A549 treated with ZK216348 at 1 μM for 4 hours (cell line): Measurements from ENCODE around the gene TOR1AIP2. TPM values are rescaled to one million over a fixed set of nuclear protein-coding genes. Genes with fewer than 3 reads are reported as not detected.

Source experiments
- total RNA-seq: library from RNA; stranded (reverse); fragments of 200-300 nt; extraction: Qiagen RNA extraction; gene quantifications from 5 replicates; pipeline ENCODE4 v1.2.3, GENCODE V29; 2022; ENCODE audit warnings: low read depth

TOR1AIP2 gene
- 14.6 to 21.0 TPM (median 17.3 TPM) in 5 replicates for total RNA-seq

DNA sequence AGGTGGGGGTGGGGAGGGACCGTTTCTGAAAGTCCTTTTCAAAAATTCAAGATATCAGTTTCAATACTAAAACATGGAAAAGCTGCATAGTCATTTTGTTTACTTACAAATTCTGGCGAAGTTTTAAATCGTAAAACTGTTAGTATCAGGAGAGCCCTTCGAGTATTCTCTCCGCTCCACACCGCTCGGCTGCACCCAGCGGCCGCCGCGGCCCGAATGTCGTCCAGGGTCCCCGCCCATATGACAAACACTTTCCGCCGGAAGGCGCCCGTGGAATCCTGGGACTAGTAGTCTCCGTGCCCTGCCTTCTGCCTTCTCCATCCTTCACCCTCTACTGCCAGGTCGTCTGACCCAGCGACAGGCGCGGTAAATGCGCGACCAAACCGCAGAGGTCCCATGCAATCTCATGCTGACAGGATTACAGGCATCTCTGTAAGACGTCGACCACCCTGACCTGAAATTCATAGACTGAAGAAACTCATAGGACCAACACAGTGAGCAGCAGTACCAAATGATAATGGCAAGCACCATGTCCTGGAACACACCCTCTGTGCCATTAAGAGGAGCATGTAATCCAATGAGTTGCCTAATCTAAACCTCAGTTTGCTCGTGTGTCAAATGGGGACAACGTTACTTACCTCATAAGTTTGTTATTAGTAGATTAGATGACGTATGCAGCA, at the start of gene TOR1AIP2:
TSS of gene TOR1AIP2 (minus strand) at position 218 of the 680 bp plus-strand sequence. CDS start 25,138 bp downstream, outside the sequence.

DNA sequence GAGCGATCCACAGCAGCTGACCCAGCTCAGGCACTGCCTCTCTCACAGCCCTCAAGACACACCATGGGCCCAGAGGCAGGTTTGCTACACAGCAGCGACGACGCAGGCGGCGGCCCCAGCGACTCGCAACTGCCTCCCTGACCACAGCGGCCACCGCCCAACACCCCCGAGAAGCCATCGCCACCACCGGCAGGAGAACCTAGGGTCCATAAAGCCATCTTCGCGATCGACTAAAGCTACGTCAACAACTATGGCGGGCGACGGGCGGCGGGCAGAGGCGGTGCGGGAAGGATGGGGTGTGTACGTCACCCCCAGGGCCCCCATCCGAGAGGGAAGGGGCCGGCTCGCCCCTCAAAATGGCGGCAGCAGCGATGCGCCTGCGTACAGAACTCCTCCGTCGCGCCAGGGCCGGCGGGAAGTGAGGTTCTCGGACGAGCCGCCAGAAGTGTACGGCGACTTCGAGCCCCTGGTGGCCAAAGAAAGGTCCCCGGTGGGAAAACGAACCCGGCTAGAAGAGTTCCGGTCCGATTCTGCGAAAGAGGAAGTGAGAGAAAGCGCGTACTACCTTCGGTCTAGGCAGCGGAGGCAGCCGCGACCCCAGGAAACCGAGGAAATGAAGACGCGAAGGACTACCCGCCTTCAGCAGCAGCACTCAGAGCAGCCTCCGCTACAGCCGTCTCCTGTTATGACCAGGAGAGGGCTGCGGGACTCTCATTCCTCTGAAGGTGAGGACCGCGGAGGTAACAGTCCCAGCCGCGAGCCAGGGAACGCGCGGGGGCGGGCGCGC, 4.8 kb upstream of the TOR1AIP2 start, which contains the start of gene TOR1AIP1:
TSS of gene TOR1AIP1 (plus strand) at position 33 of the 787 bp plus-strand sequence. CDS start at position 251, 218 bp downstream.

Other genes starting within 250 kb of the TOR1AIP2 start
- gene FAM163A, start 134.5 kb downstream of the TOR1AIP2 start, total RNA-seq, result not detected in 5 replicates
- 30.2 to 34.4 TPM (median 31.4 TPM) in 5 replicates for gene TOR1AIP1, start 4.5 kb upstream of the TOR1AIP2 start, total RNA-seq
- 9.2 to 13.4 TPM (median 11.1 TPM) in 5 replicates for gene CEP350, start 77.0 kb upstream of the TOR1AIP2 start, total RNA-seq